GM23338 (cell line): ENCODE data around the gene CSTF1. TPM values are rescaled to one million over a fixed set of nuclear protein-coding genes. Genes with fewer than 3 reads are reported as not detected.

Source experiments
- polyA plus RNA-seq: library from polyadenylated mRNA; unstranded; fragments of >200 nt; fragmentation: Nextera tagmentation; extraction: Ambion mirVana; gene quantifications from 2 replicates; pipeline ENCODE4 v1.2.1, GENCODE V29; 2016
- total RNA-seq: library from RNA; depleted of rRNA; stranded (reverse); fragments of >200 nt; shearing (Covaris generic); gene quantifications from 2 replicates; pipeline ENCODE4 v1.2.3, GENCODE V29; 2014; rRNA removed
- TF ChIP-seq, protein P1 (sequence below): IDR thresholded peaks from one replicate; pipeline ENCODE4 v1.6.1; 2018; ENCODE audit warnings: antibody characterized with exemption; ENCODE audit not compliant: unreplicated experiment
- TF ChIP-seq, protein P2 (sequence below): fragments of 250-450 bp; sonication (Bioruptor Pico); IDR thresholded peaks from 2 replicates; pipeline ENCODE4 v1.5.0; 2020; ENCODE audit warnings: mild to moderate bottlenecking, moderate library complexity

The CSTF1 gene
- total and polyA plus RNA-seq, 2 experiments from 2014 or later = 21.5 to 62.3 TPM

DNA sequence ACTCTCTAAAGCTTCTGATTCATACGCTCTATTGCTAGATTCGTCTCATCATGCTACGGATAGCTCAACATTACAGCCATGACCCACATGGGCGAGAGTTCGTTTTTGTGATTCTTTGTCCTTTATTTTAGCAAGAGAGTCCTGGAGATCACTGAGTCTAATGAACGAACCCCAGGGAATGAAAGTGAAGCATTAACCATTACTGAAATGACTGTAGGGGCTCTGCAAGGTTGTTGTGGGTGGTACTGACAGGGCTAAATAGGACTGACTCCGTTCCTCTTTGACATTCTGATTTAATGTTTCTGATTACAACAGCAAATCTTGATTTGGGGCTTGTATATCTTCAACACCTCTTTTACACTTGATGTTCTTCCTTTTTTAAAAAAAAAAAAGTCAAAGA lies 62.3 kb downstream of the CSTF1 start (continued):
- TF ChIP-seq, protein P1, sequence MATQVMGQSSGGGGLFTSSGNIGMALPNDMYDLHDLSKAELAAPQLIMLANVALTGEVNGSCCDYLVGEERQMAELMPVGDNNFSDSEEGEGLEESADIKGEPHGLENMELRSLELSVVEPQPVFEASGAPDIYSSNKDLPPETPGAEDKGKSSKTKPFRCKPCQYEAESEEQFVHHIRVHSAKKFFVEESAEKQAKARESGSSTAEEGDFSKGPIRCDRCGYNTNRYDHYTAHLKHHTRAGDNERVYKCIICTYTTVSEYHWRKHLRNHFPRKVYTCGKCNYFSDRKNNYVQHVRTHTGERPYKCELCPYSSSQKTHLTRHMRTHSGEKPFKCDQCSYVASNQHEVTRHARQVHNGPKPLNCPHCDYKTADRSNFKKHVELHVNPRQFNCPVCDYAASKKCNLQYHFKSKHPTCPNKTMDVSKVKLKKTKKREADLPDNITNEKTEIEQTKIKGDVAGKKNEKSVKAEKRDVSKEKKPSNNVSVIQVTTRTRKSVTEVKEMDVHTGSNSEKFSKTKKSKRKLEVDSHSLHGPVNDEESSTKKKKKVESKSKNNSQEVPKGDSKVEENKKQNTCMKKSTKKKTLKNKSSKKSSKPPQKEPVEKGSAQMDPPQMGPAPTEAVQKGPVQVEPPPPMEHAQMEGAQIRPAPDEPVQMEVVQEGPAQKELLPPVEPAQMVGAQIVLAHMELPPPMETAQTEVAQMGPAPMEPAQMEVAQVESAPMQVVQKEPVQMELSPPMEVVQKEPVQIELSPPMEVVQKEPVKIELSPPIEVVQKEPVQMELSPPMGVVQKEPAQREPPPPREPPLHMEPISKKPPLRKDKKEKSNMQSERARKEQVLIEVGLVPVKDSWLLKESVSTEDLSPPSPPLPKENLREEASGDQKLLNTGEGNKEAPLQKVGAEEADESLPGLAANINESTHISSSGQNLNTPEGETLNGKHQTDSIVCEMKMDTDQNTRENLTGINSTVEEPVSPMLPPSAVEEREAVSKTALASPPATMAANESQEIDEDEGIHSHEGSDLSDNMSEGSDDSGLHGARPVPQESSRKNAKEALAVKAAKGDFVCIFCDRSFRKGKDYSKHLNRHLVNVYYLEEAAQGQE = no peak
- TF ChIP-seq, protein P2, sequence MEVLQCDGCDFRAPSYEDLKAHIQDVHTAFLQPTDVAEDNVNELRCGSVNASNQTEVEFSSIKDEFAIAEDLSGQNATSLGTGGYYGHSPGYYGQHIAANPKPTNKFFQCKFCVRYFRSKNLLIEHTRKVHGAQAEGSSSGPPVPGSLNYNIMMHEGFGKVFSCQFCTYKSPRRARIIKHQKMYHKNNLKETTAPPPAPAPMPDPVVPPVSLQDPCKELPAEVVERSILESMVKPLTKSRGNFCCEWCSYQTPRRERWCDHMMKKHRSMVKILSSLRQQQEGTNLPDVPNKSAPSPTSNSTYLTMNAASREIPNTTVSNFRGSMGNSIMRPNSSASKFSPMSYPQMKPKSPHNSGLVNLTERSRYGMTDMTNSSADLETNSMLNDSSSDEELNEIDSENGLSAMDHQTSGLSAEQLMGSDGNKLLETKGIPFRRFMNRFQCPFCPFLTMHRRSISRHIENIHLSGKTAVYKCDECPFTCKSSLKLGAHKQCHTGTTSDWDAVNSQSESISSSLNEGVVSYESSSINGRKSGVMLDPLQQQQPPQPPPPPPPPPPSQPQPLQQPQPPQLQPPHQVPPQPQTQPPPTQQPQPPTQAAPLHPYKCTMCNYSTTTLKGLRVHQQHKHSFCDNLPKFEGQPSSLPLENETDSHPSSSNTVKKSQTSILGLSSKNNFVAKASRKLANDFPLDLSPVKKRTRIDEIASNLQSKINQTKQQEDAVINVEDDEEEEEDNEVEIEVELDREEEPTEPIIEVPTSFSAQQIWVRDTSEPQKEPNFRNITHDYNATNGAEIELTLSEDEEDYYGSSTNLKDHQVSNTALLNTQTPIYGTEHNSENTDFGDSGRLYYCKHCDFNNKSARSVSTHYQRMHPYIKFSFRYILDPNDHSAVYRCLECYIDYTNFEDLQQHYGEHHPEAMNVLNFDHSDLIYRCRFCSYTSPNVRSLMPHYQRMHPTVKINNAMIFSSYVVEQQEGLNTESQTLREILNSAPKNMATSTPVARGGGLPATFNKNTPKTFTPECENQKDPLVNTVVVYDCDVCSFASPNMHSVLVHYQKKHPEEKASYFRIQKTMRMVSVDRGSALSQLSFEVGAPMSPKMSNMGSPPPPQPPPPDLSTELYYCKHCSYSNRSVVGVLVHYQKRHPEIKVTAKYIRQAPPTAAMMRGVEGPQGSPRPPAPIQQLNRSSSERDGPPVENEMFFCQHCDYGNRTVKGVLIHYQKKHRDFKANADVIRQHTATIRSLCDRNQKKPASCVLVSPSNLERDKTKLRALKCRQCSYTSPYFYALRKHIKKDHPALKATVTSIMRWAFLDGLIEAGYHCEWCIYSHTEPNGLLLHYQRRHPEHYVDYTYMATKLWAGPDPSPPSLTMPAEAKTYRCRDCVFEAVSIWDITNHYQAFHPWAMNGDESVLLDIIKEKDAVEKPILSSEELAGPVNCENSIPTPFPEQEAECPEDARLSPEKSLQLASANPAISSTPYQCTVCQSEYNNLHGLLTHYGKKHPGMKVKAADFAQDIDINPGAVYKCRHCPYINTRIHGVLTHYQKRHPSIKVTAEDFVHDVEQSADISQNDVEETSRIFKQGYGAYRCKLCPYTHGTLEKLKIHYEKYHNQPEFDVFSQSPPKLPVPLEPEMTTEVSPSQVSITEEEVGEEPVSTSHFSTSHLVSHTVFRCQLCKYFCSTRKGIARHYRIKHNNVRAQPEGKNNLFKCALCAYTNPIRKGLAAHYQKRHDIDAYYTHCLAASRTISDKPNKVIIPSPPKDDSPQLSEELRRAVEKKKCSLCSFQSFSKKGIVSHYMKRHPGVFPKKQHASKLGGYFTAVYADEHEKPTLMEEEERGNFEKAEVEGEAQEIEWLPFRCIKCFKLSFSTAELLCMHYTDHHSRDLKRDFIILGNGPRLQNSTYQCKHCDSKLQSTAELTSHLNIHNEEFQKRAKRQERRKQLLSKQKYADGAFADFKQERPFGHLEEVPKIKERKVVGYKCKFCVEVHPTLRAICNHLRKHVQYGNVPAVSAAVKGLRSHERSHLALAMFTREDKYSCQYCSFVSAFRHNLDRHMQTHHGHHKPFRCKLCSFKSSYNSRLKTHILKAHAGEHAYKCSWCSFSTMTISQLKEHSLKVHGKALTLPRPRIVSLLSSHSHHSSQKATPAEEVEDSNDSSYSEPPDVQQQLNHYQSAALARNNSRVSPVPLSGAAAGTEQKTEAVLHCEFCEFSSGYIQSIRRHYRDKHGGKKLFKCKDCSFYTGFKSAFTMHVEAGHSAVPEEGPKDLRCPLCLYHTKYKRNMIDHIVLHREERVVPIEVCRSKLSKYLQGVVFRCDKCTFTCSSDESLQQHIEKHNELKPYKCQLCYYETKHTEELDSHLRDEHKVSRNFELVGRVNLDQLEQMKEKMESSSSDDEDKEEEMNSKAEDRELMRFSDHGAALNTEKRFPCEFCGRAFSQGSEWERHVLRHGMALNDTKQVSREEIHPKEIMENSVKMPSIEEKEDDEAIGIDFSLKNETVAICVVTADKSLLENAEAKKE (CRISPR knock-in tag) = no peak

Other genes with a start within 250 kb of the CSTF1 start
- gene MC3R, start 143.9 kb upstream of the CSTF1 start, total RNA-seq = not detected in 2 replicates
- not detected in 2 replicates for gene MC3R, start 143.9 kb upstream of the CSTF1 start, polyA plus RNA-seq
- gene FAM210B, start 33.7 kb upstream of the CSTF1 start, total RNA-seq = 15.7 and 16.2 TPM in 2 replicates
- 14.6 and 15.4 TPM in 2 replicates for gene FAM210B, start 33.7 kb upstream of the CSTF1 start, polyA plus RNA-seq
- 75.8 and 96.9 TPM in 2 replicates for gene AURKA, start 430 bp upstream of the CSTF1 start, total RNA-seq
- 79.3 and 82.0 TPM in 2 replicates for gene AURKA, start 430 bp upstream of the CSTF1 start, polyA plus RNA-seq
- 0.12 TPM in 1 of 2 replicates, not detected in the other for gene CASS4, start 19.6 kb downstream of the CSTF1 start, total RNA-seq
- gene CASS4, start 19.6 kb downstream of the CSTF1 start, polyA plus RNA-seq = not detected in 2 replicates
- 28.2 and 41.1 TPM in 2 replicates for gene RTF2, start 76.0 kb downstream of the CSTF1 start, total RNA-seq
- gene RTF2, start 76.0 kb downstream of the CSTF1 start, polyA plus RNA-seq = 53.1 and 53.7 TPM in 2 replicates
- not detected in 2 replicates for gene FAM209A, start 132.1 kb downstream of the CSTF1 start, total RNA-seq
- not detected in 2 replicates for gene FAM209A, start 132.1 kb downstream of the CSTF1 start, polyA plus RNA-seq
- gene FAM209B, start 140.6 kb downstream of the CSTF1 start, total RNA-seq = not detected in 2 replicates
- gene FAM209B, start 140.6 kb downstream of the CSTF1 start, polyA plus RNA-seq = 0.68 and 1.1 TPM in 2 replicates
- gene TFAP2C, start 236.7 kb downstream of the CSTF1 start, total RNA-seq = 9.4 and 11.9 TPM in 2 replicates
- gene TFAP2C, start 236.7 kb downstream of the CSTF1 start, polyA plus RNA-seq = 11.7 and 14.3 TPM in 2 replicates